Endothelial cell of umbilical vein (primary cell): ENCODE measurements around the gene PCGF1. TPM values are rescaled to one million over a fixed set of nuclear protein-coding genes. Genes with fewer than 3 reads are reported as not detected.
A peak's percentile ranks its signal among the peaks of the same experiment; 100 is the strongest.

Experiments used
- BruUV-seq: library from RNA; stranded (reverse); fragments of 400-500 nt; replicated peaks from 2 replicates; lab custom pipeline; 2021; lab: Mats Ljungman, UMichigan
- CTCF ChIA-PET: fragments of 300-600, 350-600 bp; sonication (Branson Sonifier 250); formaldehyde crosslinking; loops from one replicate; lab custom pipeline; 2021; ENCODE audit warnings: antibody characterized with exemption, inconsistent platforms; lab: Charles Lee
- POLR2A ChIA-PET: fragments of 300-600, 350-600 bp; sonication (Branson Sonifier 250); formaldehyde crosslinking; loops from one replicate; lab custom pipeline; 2021; ENCODE audit warnings: antibody characterized with exemption, inconsistent platforms; lab: Charles Lee
- DNase-seq: peaks from one replicate; pipeline ENCODE4 v3.0.0-alpha.2; 2011; ENCODE audit warnings: low read depth, low spot score
- FAIRE-seq: peaks from 2 replicates; lab custom pipeline; 2011; peaks lifted over from hg19 to GRCh38; lab: Jason Lieb, UNC
- H2AFZ ChIP-seq: 2 replicates; pipeline ENCODE4 v1.6.0; 2012; ENCODE audit warnings: low read depth, low read length, control low read depth, inconsistent platforms
- H3K27ac ChIP-seq: 2 replicates; pipeline ENCODE4 v1.5.1; 2011; ENCODE audit warnings: low read depth, mild to moderate bottlenecking, control low read depth, low read length, moderate library complexity; ENCODE audit not compliant: insufficient read depth
- H3K27me3 ChIP-seq, 2 experiments: 2 replicates each; pipeline versions ENCODE4 v1.6.0 to v1.6.1; 2011; ENCODE audit warnings: low read length in 2 of 2, mixed read lengths in 1 of 2; ENCODE audit not compliant: control insufficient read depth in 2 of 2, insufficient read depth in 2 of 2
- H3K36me3 ChIP-seq, 2 experiments: 2 replicates in 1 of 2; 3 replicates in 1 of 2; pipeline ENCODE4 v1.5.1; 2011; ENCODE audit warnings: low read length in 2 of 2, mild to moderate bottlenecking in 1 of 2, moderate library complexity in 1 of 2; ENCODE audit not compliant: control insufficient read depth in 2 of 2, insufficient read depth in 2 of 2; ENCODE audit errors: extremely low read depth in 1 of 2
- H3K4me1 ChIP-seq: 3 replicates; pipeline ENCODE4 v1.5.1; 2011; ENCODE audit warnings: mild to moderate bottlenecking, low read length; ENCODE audit not compliant: control insufficient read depth, insufficient read depth; ENCODE audit errors: extremely low read depth
- H3K4me2 ChIP-seq: 2 replicates; pipeline ENCODE4 v1.6.1; 2011; ENCODE audit warnings: low read length, control low read depth, mixed read lengths; ENCODE audit not compliant: insufficient read depth
- H3K4me3 ChIP-seq, 3 experiments: fragments of 200-600 bp in 1 of 3; sonication (generic), shearing (Covaris generic) in 1 of 3; replicated peaks in 1 of 3; 2 replicates each; pipeline ENCODE4 v1.5.1; 2011 to 2016; ENCODE audit warnings: control low read depth in 3 of 3, low read length in 3 of 3, mild to moderate bottlenecking in 2 of 3, inconsistent platforms in 1 of 3, low read depth in 1 of 3, moderate library complexity in 1 of 3; ENCODE audit not compliant: insufficient read depth in 1 of 3
- H3K79me2 ChIP-seq: 2 replicates; pipeline ENCODE4 v1.6.0; 2012; ENCODE audit warnings: low read length, inconsistent platforms; ENCODE audit not compliant: control insufficient read depth, insufficient read depth
- H3K9ac ChIP-seq: replicated peaks from 2 replicates; pipeline ENCODE3; 2011; ENCODE audit warnings: low read length, control low read depth; ENCODE audit not compliant: insufficient read depth; ENCODE audit errors: extremely low read depth
- H3K9me1 ChIP-seq: replicated peaks from 3 replicates; pipeline ENCODE4 v1.6.0; 2011; ENCODE audit warnings: mild to moderate bottlenecking, low read length; ENCODE audit not compliant: control insufficient read depth, insufficient read depth; ENCODE audit errors: extremely low read depth
- H3K9me3 ChIP-seq: replicated peaks from 2 replicates; pipeline ENCODE4 v1.5.1; 2012; ENCODE audit warnings: low read length, inconsistent platforms; ENCODE audit not compliant: control insufficient read depth, insufficient read depth
- H4K20me1 ChIP-seq: replicated peaks from 2 replicates; pipeline ENCODE3; 2011; ENCODE audit warnings: mild to moderate bottlenecking, low read length; ENCODE audit not compliant: control insufficient read depth, insufficient read depth; ENCODE audit errors: extremely low read depth
- EZH2 ChIP-seq: IDR thresholded peaks from 2 replicates; pipeline ENCODE4 v1.6.1; 2012; ENCODE audit warnings: borderline replicate concordance, low read depth, mild to moderate bottlenecking, moderate library complexity, low read length, inconsistent platforms; ENCODE audit not compliant: severe bottlenecking
- FOS ChIP-seq: IDR thresholded peaks from 2 replicates; pipeline ENCODE4 v1.6.1; 2011; ENCODE audit warnings: mild to moderate bottlenecking, low read length, moderate library complexity, borderline replicate concordance; ENCODE audit not compliant: insufficient read depth
- dilution Hi-C: fragments of 300-500 bp; cut with MboI; formaldehyde crosslinking; loops from one replicate; pipeline ENCODE4 v1.15.0; 2019; ENCODE audit warnings: low sequenced_read_pairs; ENCODE audit not compliant: extremely low pct_ligation_motif_present
- intact Hi-C: fragments of 100-400 bp; cut with micrococcal nuclease; formaldehyde crosslinking; loops from one replicate; pipeline ENCODE4 v1.10.0; 2022
- polyA plus RNA-seq, 4 experiments: library from polyadenylated mRNA; depleted of rRNA in 3 of 4; stranded (reverse) in 3 of 4; unstranded in 1 of 4; fragments of >200 nt; gene quantifications; 2 replicates each; pipeline versions ENCODE4 v1.2.1 to v1.2.3, GENCODE V29; 2011 to 2012; ENCODE audit warnings: missing spikeins in 1 of 4
- total RNA-seq: library from RNA; stranded (reverse); gene quantifications from 2 replicates; pipeline ENCODE4 v1.2.3, GENCODE V29; 2021
- TF ChIP-seq, protein P1 (sequence below), 2 donors: IDR thresholded peaks; 1 replicate in 1 of 2; 2 replicates in 1 of 2; pipeline ENCODE4 v1.5.1; 2011; ENCODE audit warnings: low read length in 2 of 2, mild to moderate bottlenecking in 2 of 2, moderate library complexity in 2 of 2, control low read depth in 1 of 2, inconsistent platforms in 1 of 2, low read depth in 1 of 2; ENCODE audit not compliant: insufficient read depth in 1 of 2; ENCODE audit errors: extremely low read depth in 1 of 2

The PCGF1 gene
- total and polyA plus RNA-seq, 2 donors (not counting 3 experiments of a cell fraction or from before 2014, with no cell fraction given), result 17.4 to 19.2 TPM

DNA sequence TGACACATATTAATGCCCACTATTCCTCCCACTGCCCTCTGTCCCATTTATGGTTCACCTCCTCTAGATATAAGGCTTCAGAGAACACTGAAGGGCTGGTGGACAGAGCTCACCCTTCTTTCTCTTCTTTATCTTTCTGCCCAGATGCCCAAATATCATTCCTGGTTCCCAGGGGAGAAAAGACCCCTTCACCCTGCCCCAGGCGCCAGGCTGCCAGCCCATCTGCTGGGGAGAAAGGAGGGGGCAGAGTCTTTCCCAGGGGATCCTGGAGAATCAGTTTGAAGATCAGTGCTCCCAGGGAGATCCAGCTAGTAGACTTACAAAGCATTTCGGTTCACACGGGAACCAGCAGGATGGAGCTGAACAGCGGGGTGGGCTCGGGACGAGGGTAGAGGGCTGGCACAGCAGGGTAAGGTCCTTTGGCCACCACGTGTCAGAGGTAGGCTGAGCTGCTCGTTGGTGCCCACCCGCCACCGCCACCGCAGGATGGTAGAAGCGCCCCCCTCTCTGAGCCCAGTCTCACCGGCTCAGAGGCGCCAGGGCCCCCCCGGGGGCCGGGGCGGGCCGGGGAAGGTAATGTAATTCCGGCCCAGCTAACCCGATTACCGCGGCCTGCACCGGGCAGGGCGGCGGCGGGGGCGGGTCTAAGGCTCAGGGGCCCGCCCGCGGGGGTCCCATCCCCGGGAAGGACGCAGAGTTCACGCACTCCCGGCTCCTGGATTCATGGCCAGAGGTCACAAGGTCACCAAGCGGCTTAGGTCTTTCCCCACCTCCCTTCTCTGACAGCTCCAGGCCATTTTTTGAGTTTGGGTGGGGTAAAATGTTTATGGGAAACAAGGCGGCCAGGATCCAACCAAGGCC, 5.5 kb upstream of the PCGF1 start:
- no peak overlapping the region for H3K4me3 ChIP-seq
- H3K79me2 ChIP-seq, result no peaks in the 10 kb centered on the region
- DNase-seq (no peak), FAIRE-seq (no peak)
- H3K9me3 ChIP-seq, result no peaks in the 10 kb centered on the region
- TF ChIP-seq EZH2 (peak; percentile 89), FOS (no peak)
- H3K9me1 ChIP-seq, result no peaks in the 10 kb centered on the region
- H3K9ac ChIP-seq, result no peak overlapping the region
- POLR2A ChIA-PET, result no interaction called here
- CTCF ChIA-PET, result no interaction called here
- intact Hi-C loops (no loop called here), dilution Hi-C loops (no loop called here)
- no peak overlapping the region for H2AFZ ChIP-seq
- H3K4me2 ChIP-seq, result no peak overlapping the region
- H3K27ac ChIP-seq, result no peak overlapping the region
- H3K27me3 ChIP-seq, result peaks cover 75 to 95% of the 10 kb centered on the region in 2 experiments
- H3K36me3 ChIP-seq, result no peaks in the 10 kb centered on the region
- no TSS peak for BruUV-seq
- peaks cover 11% of the 10 kb centered on the region for H3K4me1 ChIP-seq
- H4K20me1 ChIP-seq, result no peaks in the 10 kb centered on the region

DNA sequence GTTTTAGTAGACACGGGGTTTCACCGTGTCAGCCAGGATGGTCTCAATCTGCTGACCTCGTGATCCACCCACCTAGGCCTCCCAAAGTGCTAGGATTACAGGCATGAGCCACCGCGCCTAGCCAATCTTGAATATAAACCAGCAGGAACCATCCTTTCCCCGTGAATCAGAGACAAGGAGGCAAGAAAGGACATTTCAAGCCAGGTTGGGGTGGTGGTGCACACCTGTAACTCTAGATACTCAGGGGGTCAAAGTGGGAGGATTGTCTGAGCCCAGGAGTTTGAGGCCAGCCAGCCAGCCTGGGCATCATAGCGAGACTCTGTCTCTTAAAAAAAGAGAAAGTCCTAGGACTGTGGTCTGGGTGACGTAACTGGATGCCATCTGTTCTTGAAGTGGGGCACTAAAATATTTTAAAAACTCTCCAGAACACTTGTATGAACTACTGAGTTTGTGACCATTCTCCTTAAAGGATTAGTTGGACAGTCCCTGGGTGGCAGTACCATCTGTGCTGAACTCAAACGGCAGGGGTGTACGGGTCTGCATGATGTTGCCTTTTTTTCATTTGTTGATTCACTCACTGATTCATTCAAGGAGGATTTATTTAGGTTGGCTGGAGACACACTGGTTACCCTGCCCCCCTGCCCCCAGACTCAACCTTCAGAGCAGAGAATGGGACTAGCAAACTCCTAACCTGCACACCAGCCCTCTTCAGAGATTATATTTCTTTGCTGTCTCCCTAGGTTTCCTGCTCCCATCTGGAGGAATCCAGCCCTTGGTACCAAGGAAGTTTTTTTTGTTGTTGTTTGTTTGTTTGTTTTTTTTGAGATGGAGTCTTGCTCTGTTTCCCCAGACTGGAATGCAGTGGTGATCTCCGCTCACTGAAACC, 3.9 kb upstream of the PCGF1 start:
- peaks cover 16% of the 10 kb centered on the region for H3K4me1 ChIP-seq
- peak; percentile 61 for TF ChIP-seq EZH2
- TF ChIP-seq, protein P1, sequence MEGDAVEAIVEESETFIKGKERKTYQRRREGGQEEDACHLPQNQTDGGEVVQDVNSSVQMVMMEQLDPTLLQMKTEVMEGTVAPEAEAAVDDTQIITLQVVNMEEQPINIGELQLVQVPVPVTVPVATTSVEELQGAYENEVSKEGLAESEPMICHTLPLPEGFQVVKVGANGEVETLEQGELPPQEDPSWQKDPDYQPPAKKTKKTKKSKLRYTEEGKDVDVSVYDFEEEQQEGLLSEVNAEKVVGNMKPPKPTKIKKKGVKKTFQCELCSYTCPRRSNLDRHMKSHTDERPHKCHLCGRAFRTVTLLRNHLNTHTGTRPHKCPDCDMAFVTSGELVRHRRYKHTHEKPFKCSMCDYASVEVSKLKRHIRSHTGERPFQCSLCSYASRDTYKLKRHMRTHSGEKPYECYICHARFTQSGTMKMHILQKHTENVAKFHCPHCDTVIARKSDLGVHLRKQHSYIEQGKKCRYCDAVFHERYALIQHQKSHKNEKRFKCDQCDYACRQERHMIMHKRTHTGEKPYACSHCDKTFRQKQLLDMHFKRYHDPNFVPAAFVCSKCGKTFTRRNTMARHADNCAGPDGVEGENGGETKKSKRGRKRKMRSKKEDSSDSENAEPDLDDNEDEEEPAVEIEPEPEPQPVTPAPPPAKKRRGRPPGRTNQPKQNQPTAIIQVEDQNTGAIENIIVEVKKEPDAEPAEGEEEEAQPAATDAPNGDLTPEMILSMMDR (IDR thresholded peaks at IDR 0.05; ENCODE audit: extremely low read depth in 1 of 2, insufficient read depth in 1 of 2, low read depth in 1 of 2, low read length in 2 of 2), result no peak
- intact Hi-C loops, result no loop called here
- CTCF ChIA-PET, result interaction anchor here (1.5 kb wide), 1 partner anchor 75 kb away, joined by 4 read pairs; no protein-coding TSS in a partner anchor
- H3K9me3 ChIP-seq, result no peaks in the 10 kb centered on the region
- peaks cover 62 to 79% of the 10 kb centered on the region in 2 experiments for H3K27me3 ChIP-seq
- H3K4me3 ChIP-seq, result no peak overlapping the region
- DNase-seq (no peak), FAIRE-seq (no peak)
- no peaks in the 10 kb centered on the region for H4K20me1 ChIP-seq
- H3K36me3 ChIP-seq, result no peaks in the 10 kb centered on the region
- no peaks in the 10 kb centered on the region for H3K9me1 ChIP-seq
- dilution Hi-C loops, result no loop called here
- H3K79me2 ChIP-seq, result peaks cover 2% of the 10 kb centered on the region
- H3K4me2 ChIP-seq, result no peak overlapping the region
- POLR2A ChIA-PET, result interaction anchor here (0.7 kb wide), 1 partner anchor 74 kb away, joined by 3 read pairs; no protein-coding TSS in a partner anchor
- no peak overlapping the region for H3K9ac ChIP-seq
- BruUV-seq, result no TSS peak
- no peak overlapping the region for H3K27ac ChIP-seq
- H2AFZ ChIP-seq, result no peak overlapping the region
